HG03432 (cell line): ENCODE measurements around the gene GMPR.

Experiments used
- ATAC-seq: cut with Tn5 transposase; IDR thresholded peaks from one replicate; pipeline ENCODE4 v1.9.1; 2021; ENCODE audit warnings: mild to moderate bottlenecking, moderate library complexity; ENCODE audit not compliant: unreplicated experiment

GMPR gene

DNA sequence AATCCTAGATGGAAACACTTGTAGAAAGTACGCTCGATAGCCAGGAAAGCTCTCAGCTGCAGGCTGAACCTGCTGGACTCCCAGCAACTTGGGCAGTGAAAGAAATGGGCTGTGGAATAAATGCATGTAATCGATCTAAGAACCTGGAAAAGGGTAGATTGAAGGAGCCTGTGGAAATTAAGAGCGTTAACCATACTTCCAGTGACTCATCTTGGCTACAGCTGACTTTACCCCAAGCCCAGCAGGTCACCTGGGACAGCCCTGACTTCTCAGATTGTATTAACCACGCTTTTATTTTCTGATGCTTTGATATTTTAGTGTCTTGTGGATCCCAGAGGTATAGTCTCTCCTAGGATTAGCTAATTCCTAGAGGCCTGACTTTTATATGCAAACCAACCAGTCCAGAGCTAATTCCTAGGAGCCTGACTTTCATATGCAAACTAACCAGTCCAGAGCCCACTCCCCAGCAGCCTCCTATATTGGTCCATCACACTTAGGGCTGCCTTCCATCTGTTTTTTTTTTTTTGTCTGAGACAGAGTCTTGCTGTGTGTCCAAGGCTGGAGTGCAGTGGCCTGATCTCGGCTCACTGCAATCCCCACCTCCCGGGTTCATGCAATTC is 86.3 kb downstream of the GMPR start:
- ATAC-seq = no peak

DNA sequence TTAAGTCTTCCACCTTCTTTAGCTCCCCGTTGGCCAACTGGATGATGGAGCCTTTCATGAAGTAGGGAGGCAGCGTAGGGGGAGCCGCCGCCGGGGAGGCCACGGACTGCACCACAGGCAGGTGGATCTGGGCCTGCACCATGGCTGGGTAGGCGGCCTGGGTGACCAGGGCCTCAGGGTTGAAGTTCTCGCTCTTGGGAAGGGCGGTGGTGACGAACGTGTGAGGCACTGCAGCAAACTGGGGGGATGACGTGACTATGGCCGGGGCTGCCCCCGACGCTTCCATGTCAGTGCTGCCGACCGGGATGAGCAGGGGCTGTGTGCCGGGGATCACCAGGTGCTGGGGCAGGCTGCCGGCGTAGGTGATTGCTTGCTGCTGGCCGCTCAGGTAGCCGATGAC is 88.1 kb downstream of the GMPR start:
- ATAC-seq = no peak

DNA sequence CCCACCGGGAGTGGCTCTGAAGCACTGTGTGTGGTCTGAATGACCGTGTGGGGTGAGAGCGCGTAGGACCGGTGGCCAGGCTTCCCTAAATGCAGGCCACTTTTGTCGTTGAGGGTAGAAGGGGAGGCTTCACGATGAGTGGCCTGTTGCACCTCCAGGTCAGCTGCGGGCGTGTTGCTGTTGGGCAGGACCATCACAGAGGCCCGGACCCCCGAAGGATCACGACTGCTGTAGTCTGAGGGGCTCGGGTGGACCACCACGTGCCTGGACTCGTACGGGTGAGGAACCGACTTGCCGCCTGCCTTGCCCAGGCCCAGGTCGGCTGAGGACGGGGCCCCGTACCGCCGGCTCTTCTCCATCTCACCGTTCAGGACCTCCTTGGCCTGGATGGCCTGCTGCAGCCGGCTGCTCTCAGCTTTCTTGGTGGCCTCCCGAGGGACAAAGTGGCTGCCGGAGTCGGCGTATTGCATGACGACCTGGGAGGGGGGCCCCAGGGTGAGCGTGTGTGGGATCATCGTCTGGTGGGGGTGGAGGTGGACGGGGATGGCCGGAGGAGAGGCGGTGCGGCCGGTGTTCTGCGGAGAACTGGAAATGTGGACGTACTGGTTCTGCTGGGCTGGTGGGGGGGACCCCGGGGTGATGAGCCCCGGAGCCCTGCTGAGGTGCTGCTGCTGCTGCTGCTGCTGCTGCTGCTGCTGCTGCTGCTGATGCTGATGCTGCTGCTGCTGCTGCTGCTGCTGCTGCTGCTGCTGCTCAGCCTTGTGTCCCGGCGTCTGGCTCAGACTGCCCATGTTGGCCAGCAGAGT is 88.8 kb downstream of the GMPR start:
- ATAC-seq = no peak

DNA sequence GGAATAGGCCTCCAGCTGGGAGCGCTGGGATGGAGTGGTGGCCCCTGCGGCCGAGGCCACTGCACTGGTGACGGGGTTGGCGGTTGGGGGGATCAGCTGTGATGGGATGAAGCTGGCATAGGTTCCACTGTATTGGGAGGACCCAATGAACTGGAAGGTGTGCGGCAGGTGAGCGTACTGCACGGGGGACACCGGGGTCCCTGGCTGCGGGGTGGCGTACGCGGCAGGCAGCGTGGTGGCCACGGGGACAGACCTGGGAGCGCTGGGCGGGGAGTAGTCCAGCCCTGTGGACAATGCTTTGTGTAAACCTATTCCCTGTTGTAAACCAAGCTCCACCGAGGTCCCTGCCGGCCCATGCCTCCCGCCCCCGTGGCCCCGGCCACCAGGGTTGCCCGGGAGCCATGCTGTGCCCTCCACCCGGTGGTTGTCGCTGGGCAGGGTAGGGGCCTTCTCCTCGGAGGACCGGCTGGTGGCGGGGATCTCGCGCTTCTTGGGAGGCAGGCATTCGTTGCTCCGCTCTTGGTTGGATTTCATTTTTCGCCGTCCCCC is 89.5 kb downstream of the GMPR start:
- no peak for ATAC-seq

DNA sequence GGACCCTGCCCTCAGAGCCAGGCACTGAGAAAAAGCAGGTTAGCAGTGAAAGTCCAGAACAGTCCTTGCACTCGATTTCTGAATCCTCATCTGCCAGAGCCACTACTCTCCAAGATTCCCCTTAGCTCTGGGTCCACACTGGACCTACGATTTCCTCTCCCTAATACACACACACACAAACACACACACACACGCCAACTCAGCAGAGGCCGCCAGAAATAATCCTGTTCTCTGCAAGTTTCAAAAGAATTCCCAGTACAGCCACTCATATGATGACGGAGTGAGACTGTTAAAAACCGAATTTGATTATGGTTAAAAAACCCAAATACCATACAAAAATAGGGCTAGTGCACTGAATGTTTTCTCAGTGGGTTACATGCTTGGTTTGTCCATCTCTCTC is 90.8 kb downstream of the GMPR start:
- ATAC-seq = peak; percentile 31

DNA sequence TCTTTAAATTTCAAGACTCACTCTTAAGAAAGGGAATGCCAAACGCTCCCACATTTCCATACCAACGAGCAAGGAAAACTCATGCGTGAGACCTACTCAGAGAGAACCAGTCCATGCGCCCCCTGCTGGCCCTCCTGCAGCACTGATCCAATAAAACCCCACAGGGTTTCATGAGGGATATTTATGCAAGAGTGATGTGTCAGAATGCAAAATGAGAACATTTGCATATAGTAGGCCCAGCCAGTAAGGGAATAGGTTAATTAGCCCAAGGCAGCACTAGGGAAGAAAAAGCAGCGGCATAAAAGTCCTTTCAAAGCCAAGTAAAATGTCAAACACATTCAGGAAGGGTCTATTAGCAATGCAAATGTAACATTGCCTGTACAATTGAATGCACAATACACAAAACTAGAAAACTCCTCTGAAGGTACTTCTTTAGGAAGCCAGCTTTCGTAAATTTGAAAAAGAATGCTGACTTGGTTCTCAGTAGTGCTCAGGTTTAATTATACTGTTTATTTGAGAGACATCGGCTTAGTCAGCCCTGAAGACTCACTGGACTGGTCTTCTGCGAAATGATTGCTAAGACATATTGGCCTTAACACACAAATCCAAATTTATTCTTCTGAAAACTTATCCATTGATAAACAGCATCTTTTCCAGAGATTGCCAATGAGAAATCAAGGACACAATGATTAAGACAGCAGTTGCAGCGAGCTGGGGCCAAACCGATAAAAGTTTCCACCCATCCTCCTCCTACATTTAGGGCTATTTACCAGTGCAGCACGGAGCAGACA is 93.2 kb downstream of the GMPR start:
- peak; percentile 51 for ATAC-seq

DNA sequence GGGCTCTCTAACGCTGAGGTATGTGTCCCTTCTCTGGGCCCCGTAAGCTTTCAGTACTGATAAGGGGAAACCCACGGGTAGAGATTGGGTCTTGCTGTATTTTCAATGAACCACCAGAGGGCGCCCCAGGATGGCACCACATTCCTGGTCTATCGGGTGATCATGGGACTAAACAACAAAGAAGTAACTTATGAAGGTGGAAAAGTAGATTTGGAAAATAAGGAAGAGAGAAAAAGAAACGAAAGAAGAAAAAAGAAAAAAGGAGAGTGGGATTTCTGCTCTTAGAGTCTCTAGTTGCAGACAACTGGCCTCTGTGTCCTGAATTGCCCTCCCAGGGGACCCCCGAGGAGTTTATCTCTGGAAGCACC is 93.8 kb downstream of the GMPR start:
- peak; percentile 85 for ATAC-seq

DNA sequence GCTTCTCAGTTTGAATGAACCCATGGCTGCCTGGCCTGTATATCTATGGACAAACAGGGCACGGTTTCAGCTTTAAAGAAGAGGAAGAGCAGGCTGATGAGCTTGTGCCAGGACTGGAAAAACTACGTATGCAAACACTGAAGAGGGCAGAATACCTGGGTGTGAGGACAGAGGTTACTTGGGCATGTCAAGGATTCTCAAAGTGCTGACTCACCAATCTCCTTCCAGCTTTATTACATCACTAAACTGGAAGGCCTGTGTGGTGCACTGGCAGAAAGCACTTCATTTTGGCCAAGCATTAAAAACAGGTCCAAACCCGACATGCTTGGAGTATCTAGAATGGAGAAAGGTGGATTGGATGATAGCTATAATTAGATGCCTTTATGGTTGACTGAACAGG is 95.2 kb downstream of the GMPR start:
- ATAC-seq = no peak

DNA sequence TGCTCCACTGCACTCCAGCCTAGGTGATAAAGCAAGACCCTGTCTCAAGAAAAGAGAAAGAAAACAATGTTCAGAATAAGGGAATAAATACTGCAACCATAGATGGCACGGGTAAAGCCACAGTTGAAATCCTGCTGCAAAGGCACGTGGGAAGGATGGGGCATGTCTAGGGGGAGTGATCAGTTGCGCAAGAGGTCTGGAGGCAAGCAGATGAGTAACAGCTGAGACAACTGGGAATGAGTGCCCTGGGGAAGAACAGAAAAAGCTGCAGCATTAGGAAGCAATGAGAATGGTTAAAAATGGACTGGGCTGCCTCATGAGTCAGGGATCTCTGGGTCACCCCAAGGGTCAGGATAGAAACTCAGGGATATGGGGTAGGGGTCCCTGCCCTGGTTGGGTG is 96.3 kb downstream of the GMPR start:
- ATAC-seq = no peak

DNA sequence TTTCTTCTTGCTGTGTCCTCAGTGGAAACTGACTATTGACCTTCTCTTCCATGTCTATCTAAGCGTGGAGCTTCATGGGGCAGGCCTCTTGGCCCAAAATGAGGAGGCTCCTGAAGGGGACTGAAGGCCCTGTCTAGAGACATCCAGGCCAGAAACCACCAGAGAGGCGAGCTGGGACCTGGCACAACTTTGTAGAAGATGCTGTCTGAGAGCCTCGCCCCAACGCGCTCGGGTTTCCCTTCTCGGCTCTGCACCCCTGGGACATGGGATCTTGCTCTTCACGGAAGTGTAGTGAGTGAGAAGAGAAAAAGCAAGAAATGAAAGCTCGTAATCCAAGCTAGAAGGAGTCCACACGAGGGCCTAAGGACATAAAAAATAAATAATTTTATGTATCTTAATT is 96.8 kb downstream of the GMPR start:
- no peak for ATAC-seq

DNA sequence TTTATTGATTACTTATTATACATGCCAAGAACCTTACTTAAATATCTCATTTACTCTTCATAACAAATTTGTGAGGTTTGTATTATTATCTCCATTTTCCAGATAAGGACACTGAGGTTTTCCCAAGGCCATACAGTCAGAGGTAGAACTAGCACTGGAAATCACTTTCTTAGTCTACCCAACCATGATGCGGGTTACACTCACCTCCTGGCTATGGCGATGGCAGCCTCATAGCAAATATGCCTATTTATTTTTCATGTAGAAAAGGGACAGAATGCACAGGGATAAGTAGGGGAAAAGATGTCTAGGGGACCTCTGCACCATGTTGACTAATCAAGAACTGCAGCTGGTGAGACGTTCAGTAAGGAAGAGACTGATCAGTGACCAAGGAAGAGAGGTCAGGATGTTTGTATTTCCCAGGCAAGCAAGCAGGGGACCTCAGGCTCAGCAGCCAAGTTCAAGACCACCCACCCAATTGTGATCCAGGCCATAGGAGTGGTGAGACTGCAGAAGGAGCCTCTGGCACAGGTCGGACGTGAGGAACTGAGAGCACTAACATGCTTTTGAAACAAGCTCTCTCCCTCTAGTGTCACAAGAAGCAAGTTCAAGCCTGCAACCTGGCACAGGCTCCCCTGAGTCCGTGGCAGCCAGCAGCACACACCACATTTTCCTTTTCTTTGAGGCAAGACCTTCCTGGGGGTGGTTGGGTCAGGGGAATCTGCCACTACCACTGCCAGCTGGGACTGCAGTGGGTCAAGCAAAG is 97.8 kb downstream of the GMPR start:
- no peak for ATAC-seq

DNA sequence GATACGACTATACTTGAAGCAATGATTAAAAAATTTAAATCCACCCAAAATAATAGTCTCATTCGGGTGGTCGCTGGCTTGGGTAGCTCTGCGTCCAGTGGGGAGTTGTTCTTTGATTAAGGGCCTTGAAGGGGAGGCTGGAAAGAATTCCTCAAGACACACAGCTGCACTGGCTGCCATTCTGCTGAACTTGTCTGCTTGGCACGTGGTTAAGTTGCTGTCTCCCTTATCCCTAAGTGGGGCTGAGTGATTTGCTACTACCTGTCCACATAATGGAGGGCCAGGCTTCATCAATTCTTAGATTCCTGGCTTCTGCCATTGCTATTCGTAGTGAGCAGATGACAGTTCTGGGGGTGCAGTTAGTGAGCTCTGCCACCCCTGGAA is 98.5 kb downstream of the GMPR start:
- no peak for ATAC-seq

DNA sequence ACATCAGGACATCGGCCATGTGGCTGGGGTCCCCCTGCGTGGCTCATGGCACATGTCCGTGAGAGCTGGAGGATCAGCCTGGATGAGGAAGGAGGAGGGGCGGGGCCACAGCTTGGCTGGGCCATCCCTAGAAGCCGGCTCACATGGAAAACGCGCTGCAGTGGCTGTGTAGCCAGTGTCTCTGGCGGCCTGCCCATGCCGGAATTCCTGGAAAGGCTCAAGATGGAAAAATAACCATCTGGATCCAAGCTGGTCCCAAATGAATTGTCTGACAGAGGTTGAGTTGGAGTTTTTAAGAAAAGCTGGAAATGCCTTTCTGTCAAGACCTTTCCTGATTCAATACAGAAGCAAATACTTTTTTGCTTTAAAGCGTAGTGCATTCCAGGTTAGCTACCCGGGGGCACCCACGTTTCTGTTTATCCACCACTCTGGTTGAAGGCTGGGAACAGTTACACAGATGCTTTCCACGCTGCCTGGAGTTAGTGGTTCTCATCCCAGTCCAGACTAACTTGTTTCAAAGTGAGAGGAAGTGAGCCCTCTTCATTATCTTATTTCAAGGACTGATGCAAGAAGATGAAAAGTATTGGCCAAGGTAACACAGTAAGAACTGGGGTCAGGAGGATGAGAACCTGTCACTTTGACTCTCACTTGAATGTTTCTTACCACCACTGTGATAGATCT is 99.0 kb downstream of the GMPR start:
- ATAC-seq = no peak

DNA sequence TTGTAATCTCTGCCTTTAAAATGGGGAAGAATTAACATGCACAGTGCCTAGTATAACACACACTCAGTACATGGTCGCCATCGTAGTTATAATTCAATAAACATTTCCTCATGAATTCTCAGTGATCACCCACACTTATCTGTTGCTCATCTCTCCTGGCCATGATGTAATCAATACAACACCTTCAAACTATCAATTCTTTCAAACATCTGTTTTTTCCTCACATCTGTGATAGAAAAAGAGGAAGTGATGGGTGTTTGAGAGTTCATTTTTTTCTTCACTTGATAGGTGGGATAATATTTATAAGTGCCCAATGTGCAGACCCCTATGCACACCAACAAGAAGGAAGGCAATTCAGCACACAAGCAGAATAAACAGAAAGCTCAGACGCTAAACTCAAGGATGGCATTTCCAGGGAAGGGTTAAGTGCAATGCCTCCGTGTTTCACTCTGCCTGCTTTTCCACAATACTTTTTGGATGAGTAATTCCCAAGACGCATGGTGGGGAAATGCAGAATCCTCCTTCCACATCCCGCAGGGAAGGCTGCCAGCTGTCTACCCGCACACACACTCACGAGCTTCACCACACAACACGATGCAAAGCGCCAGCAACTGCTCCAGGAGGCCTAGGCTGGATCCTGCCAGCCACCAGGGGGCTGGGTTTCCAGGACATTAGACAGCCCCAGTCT is 100.3 kb downstream of the GMPR start:
- no peak for ATAC-seq

DNA sequence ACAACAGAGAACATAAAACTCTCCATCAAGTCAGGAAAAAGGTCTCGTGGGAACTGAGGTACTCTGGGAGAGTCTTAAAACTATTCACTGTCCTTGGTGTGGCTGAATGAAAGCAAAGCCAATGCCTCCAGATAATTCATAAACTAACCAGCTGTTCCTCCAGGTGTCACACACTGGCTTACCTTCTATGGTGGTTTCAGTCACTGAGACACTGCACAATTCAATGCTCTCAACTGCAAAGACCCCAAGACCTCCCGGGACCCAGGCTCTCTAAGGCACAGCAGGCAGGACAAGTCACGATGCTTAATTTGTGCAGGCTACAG is 100.8 kb downstream of the GMPR start:
- ATAC-seq = no peak

DNA sequence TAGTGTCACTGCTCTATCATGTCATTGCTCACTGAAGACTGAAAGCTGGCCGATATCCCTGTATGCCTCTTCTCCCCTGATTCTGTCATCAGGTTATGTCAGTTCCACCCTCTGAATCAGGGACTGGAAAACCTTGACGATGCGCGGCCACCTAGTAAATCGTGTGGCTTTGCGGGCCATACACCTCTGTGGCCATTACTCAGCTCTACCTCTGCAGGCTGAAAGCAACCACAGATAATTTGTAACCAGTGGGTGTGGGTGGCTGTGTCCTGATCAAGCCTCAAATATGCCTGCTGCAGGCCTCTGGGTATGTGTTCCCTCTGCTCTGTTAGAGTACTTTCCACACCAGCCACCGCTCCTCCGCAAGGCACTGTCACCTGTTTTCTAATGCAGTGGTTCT is 105.2 kb downstream of the GMPR start:
- no peak for ATAC-seq

DNA sequence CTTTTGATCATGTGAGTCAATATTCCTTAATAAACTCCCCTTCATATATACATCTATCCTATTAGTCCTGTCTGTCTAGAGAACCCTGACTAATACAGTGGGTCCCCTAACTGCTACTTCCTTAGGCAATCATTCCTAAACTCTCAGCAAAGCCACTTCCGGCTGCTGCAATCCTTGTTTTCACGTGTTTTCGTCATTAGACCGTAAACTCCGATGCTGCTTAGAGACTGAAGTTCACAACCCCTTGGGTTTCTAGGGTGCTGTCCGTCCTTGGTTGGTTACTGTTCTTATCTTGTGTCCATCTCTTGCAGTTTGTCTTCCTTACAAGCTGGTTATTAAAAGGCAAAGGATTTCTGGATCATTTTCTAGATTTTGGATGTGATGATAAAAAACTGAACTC is 106.4 kb downstream of the GMPR start:
- ATAC-seq = no peak
